Bronchial epithelial cell (primary cell): ENCODE data around the gene MARCKS. TPM values are rescaled to one million over a fixed set of nuclear protein-coding genes. Genes with fewer than 3 reads are reported as not detected.

Source experiments
- DNase-seq: peaks from one replicate; pipeline ENCODE4 v3.0.0-alpha.2; 2010; ENCODE audit warnings: low read depth
- FAIRE-seq: peaks from 2 replicates; lab custom pipeline; 2011; peaks lifted over from hg19 to GRCh38; lab: Jason Lieb, UNC
- H3K27me3 ChIP-seq: 2 replicates; pipeline ENCODE4 v1.5.1; 2011; ENCODE audit warnings: low read length; ENCODE audit not compliant: control insufficient read depth, insufficient read depth
- H3K36me3 ChIP-seq: 2 replicates; pipeline ENCODE4 v1.5.1; 2011; ENCODE audit warnings: low read length; ENCODE audit not compliant: control insufficient read depth, insufficient read depth
- H3K4me3 ChIP-seq: 2 replicates; pipeline ENCODE4 v1.5.1; 2011; ENCODE audit warnings: mild to moderate bottlenecking, low read depth, low read length, control low read depth
- CTCF ChIP-seq: IDR thresholded peaks from 2 replicates; pipeline ENCODE4 v1.5.1; 2011; ENCODE audit warnings: mild to moderate bottlenecking, moderate library complexity, low read length, control low read depth, inconsistent platforms; ENCODE audit not compliant: insufficient read depth, severe bottlenecking
- total RNA-seq: library from RNA; depleted of rRNA; stranded (reverse); fragments of >200 nt; gene quantifications from 2 replicates; pipeline ENCODE4 v1.2.1, GENCODE V29; 2014

Gene MARCKS
- total RNA-seq, 1 donor from 2014 or later: 74.5 TPM

GRCh38 chr6:113888956-113889630 is 31.9 kb downstream of the MARCKS start:
- DNase-seq (no peak), FAIRE-seq (no peak)
- H3K27me3 ChIP-seq: no peaks in the 10 kb centered on the region
- H3K36me3 ChIP-seq: no peaks in the 10 kb centered on the region
- no peak for TF ChIP-seq CTCF
- no peak overlapping the region for H3K4me3 ChIP-seq

- no peak for TF ChIP-seq CTCF
- Histone ChIP-seq H3K4me3 (no peak overlapping the region), H3K27me3 (no peaks in the 10 kb centered on the region), H3K36me3 (no peaks in the 10 kb centered on the region)
- FAIRE-seq (no peak), DNase-seq (no peak)
These were observed 36.3 kb downstream of the MARCKS start for GRCh38 chr6:113893451-113893850.

- FAIRE-seq (no peak), DNase-seq (no peak)
- TF ChIP-seq CTCF: no peak
- Histone ChIP-seq H3K4me3 (no peak overlapping the region), H3K27me3 (no peaks in the 10 kb centered on the region), H3K36me3 (no peaks in the 10 kb centered on the region)
These were observed 36.7 kb downstream of the MARCKS start for GRCh38 chr6:113893866-113894265.

GRCh38 chr6:113894712-113895674 is 37.8 kb downstream of the MARCKS start:
- H3K27me3 ChIP-seq: no peaks in the 10 kb centered on the region
- H3K4me3 ChIP-seq: no peak overlapping the region
- H3K36me3 ChIP-seq: no peaks in the 10 kb centered on the region
- DNase-seq (no peak), FAIRE-seq (no peak)
- no peak for TF ChIP-seq CTCF

- TF ChIP-seq CTCF: no peak
- Histone ChIP-seq H3K4me3 (no peak overlapping the region), H3K36me3 (no peaks in the 10 kb centered on the region), H3K27me3 (no peaks in the 10 kb centered on the region)
- DNase-seq (peak; percentile 14), FAIRE-seq (no peak)
These were observed 44.3 kb downstream of the MARCKS start for GRCh38 chr6:113901482-113901881.
